VCaP (cell line): ENCODE measurements around the gene RBMS1.

Experiments
- H3K27ac ChIP-seq: fragments of 450-650 bp; 2 replicates; pipeline ENCODE4 v1.5.1; 2017
- TF ChIP-seq, protein P1 (sequence below): fragments of 450-650 bp; conservative IDR thresholded peaks from 2 replicates; pipeline ENCODE4 v1.5.1; 2017; ENCODE audit warnings: mild to moderate bottlenecking, moderate library complexity

The RBMS1 gene

GRCh38 chr2:160269803-160270570, 223.6 kb downstream of the RBMS1 start:
- H3K27ac ChIP-seq: peak overlapping the region; percentile 75
- TF ChIP-seq, protein P1, sequence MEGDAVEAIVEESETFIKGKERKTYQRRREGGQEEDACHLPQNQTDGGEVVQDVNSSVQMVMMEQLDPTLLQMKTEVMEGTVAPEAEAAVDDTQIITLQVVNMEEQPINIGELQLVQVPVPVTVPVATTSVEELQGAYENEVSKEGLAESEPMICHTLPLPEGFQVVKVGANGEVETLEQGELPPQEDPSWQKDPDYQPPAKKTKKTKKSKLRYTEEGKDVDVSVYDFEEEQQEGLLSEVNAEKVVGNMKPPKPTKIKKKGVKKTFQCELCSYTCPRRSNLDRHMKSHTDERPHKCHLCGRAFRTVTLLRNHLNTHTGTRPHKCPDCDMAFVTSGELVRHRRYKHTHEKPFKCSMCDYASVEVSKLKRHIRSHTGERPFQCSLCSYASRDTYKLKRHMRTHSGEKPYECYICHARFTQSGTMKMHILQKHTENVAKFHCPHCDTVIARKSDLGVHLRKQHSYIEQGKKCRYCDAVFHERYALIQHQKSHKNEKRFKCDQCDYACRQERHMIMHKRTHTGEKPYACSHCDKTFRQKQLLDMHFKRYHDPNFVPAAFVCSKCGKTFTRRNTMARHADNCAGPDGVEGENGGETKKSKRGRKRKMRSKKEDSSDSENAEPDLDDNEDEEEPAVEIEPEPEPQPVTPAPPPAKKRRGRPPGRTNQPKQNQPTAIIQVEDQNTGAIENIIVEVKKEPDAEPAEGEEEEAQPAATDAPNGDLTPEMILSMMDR: peak; percentile 69

- H3K27ac ChIP-seq: peak overlapping the region; percentile 75
- TF ChIP-seq, protein P1: no peak
These were observed 224.2 kb downstream of the RBMS1 start for GRCh38 chr2:160269365-160269764.

DNA sequence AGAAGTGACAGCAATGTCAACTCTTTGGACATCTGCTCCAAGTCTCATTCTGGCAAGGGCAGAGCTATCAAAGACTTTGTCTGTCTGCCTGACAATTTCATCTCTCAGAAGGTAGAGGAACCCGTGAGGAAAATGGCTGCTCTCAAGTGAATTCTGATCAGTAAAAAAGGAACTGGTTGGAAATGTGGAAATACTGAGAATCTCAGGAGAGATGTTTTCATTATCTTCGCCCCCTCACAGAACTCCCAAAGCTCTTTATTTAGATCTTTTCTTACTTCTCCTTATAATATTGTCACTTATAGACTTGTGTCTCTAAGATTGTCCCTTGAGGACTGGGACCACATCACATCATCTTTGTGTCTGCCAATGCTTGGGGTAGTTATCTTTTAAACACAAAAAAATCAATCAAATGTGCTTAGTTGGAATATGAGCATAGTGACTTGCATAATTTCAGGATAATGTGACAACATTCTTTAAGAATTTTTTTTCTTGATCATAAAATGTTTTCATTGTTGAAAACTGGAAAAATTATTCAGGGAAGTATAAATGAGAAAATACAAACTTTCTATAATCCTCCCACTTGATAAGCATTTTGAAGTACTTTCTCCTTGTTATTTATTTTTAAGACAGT, 225.3 kb downstream of the RBMS1 start:
- TF ChIP-seq, protein P1: no peak

DNA sequence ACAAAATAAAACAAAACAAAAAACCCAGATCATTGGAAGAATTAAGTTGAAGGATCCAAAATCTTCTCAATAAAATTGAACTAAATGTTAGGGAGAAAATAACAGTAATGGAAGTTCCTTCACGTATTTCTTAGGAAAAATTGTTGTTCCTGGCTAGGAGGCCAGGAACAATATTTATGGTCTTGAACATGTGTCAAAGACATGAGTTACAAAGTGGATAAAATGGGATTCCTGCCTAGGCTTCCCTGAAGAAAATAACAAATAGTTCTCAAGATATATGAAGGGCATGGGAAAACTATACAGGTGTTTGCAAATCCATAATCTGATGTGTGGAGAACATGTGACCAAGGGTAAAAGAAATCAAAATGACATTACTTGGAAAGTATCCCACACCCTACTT, 225.9 kb downstream of the RBMS1 start:
- H3K27ac ChIP-seq: no peak overlapping the region
- TF ChIP-seq, protein P1: no peak

More for the DNA sequence above, 225.3 kb downstream of the RBMS1 start:
- H3K27ac ChIP-seq: no peak overlapping the region

DNA sequence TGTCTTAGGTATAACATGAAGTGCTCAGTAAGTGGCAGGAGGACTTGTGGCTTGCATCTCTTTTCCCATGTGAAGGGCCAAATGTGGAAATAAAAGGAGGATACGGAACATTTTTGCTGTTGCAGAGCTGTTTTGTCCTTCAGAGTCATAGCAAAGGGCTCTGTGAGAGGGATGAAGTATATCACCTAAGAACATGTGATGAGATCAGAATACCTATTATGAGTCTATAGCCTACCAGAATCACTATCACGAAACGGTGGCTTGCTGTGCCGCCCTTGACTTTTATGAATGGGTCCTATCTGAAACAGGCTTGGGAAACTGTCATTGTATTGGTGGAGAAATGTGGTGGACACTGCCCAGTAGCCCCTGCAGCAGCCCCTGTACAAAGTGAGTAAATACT, 226.6 kb downstream of the RBMS1 start:
- no peak overlapping the region for H3K27ac ChIP-seq
- TF ChIP-seq, protein P1: no peak

- no peak overlapping the region for H3K27ac ChIP-seq
- TF ChIP-seq, protein P1: no peak
These were observed 227.5 kb downstream of the RBMS1 start for GRCh38 chr2:160266037-160266551.

DNA sequence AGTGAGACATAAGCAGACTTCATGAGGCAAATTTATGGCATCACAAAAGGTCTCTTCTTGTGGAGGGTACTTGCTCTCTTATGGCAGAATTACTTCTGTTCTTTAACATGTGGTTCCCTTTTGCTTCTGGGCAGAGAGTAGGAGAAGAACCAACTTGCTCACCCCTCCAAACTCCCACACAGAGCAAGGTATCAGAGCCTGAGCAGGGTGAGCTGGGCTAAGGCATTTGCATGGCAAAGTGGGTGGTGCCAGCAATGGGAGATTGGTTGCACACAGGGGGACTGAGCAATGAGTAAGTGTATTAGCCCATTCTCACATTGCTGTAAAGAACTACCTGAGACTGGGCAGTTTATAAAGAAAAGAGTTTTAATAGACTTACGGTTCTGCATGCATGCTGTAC, 229.3 kb downstream of the RBMS1 start:
- H3K27ac ChIP-seq: no peak overlapping the region
- TF ChIP-seq, protein P1: no peak
